NCI-H187 (cell line): ENCODE measurements around the gene LDHD.
A peak's percentile ranks its signal among the peaks of the same experiment; 100 is the strongest.
"Not testable (repeated sequence)": the region's sequence is repeated elsewhere in the genome, so short reads cannot be mapped to it uniquely, and the experiment has no call there.

Experiments used
- DNase-seq, 2 experiments: peaks; one replicate each; lab custom pipeline; 2025; lab: John Stamatoyannopoulos, UW

Gene LDHD

GRCh38 chr16:75099075-75099667 lies 17.4 kb downstream of the LDHD start:
- no peak for DNase-seq

GRCh38 chr16:75097941-75098901 lies 18.4 kb downstream of the LDHD start:
- no peak for DNase-seq

- DNase-seq: no peak
Measured at GRCh38 chr16:75097191-75097761, 19.3 kb downstream of the LDHD start.

- DNase-seq: no peak
Measured at GRCh38 chr16:75096656-75097055, 19.9 kb downstream of the LDHD start.

- no peak for DNase-seq
Measured at GRCh38 chr16:75095204-75095621, 21.4 kb downstream of the LDHD start.

GRCh38 chr16:75093598-75094540 lies 22.7 kb downstream of the LDHD start:
- no peak for DNase-seq

- no peak for DNase-seq
Measured at GRCh38 chr16:75092777-75093176, 23.8 kb downstream of the LDHD start.

GRCh38 chr16:75091619-75092018 lies 25.0 kb downstream of the LDHD start:
- not testable (repeated sequence) for DNase-seq

- DNase-seq: not testable (repeated sequence)
Measured at GRCh38 chr16:75090899-75091298, 25.7 kb downstream of the LDHD start.

GRCh38 chr16:75089486-75090202 lies 26.9 kb downstream of the LDHD start:
- DNase-seq: no peak

- no peak for DNase-seq
Measured at GRCh38 chr16:75088934-75089333, 27.6 kb downstream of the LDHD start.

- no peak for DNase-seq
Measured at GRCh38 chr16:75088216-75088615, 28.4 kb downstream of the LDHD start.

- DNase-seq: peak; percentile 18 to 44
Measured at GRCh38 chr16:75087375-75087979, 29.1 kb downstream of the LDHD start.

- DNase-seq: no peak
Measured at GRCh38 chr16:75086688-75087374, 29.7 kb downstream of the LDHD start.

- DNase-seq: no peak
Measured at GRCh38 chr16:75086281-75086680, 30.3 kb downstream of the LDHD start.

- no peak for DNase-seq
Measured at GRCh38 chr16:75085556-75085955, 31.0 kb downstream of the LDHD start.

- no peak for DNase-seq
Measured at GRCh38 chr16:75083813-75084212, 32.8 kb downstream of the LDHD start.

- no peak for DNase-seq
Measured at GRCh38 chr16:75081179-75081859, 35.3 kb downstream of the LDHD start.

GRCh38 chr16:75080205-75081029 lies 36.2 kb downstream of the LDHD start:
- DNase-seq: no peak
